HL-60 (cell line): ENCODE measurements around the gene LRRC15.

Experiments
- GABPA ChIP-seq: IDR thresholded peaks from 2 replicates; pipeline ENCODE4 v1.6.1; 2012; ENCODE audit warnings: low read depth
- POLR2AphosphoS5 ChIP-seq: IDR thresholded peaks from 2 replicates; pipeline ENCODE4 v1.6.1; 2012; ENCODE audit warnings: low read depth
- REST ChIP-seq: IDR thresholded peaks from 2 replicates; pipeline ENCODE4 v1.6.1; 2012; ENCODE audit warnings: low read depth; ENCODE audit not compliant: insufficient replicate concordance
- SPI1 ChIP-seq: IDR thresholded peaks from 2 replicates; pipeline ENCODE4 v1.6.1; 2012; ENCODE audit warnings: low read depth, mild to moderate bottlenecking, borderline replicate concordance
- TF ChIP-seq, protein P1 (sequence below): IDR thresholded peaks from one replicate; pipeline ENCODE4 v1.5.1; 2011; ENCODE audit warnings: low read length, control low read depth, inconsistent platforms; ENCODE audit not compliant: insufficient read depth

- TF ChIP-seq, protein P1, sequence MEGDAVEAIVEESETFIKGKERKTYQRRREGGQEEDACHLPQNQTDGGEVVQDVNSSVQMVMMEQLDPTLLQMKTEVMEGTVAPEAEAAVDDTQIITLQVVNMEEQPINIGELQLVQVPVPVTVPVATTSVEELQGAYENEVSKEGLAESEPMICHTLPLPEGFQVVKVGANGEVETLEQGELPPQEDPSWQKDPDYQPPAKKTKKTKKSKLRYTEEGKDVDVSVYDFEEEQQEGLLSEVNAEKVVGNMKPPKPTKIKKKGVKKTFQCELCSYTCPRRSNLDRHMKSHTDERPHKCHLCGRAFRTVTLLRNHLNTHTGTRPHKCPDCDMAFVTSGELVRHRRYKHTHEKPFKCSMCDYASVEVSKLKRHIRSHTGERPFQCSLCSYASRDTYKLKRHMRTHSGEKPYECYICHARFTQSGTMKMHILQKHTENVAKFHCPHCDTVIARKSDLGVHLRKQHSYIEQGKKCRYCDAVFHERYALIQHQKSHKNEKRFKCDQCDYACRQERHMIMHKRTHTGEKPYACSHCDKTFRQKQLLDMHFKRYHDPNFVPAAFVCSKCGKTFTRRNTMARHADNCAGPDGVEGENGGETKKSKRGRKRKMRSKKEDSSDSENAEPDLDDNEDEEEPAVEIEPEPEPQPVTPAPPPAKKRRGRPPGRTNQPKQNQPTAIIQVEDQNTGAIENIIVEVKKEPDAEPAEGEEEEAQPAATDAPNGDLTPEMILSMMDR, result no peak
- TF ChIP-seq REST (no peak), POLR2AphosphoS5 (no peak), SPI1 (no peak), GABPA (no peak)
Observed at GRCh38 chr3:194310060-194310835, 59.3 kb downstream of the LRRC15 start.
